ENCODE measurements around the gene PGP.

Gene PGP

DNA sequence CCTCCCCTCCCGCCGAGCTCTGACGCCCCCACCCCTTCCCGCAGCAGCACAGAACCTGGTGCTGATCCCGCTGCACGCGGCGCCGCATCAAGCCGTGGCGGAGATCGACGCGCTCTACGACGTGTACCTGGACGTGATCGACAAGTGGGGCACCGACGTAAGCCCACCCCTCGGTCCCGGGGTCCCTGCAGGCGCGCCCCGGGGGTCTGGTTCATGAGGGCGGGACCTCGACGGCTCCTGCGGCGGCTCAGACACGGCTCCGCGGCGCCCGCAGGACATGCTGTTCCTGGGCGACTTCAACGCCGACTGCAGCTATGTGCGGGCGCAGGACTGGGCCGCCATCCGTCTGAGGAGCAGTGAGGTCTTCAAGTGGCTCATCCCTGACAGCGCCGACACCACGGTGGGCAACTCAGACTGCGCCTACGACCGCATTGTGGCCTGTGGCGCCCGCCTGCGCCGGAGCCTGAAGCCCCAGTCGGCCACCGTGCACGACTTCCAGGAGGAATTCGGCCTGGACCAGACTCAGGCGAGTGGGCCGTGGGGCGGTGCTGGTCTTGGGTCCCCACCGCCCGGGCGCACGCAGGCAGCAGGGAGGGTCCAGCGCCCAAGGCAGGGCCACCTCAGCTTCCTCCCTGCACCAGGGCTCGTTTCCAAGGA is 23.0 kb upstream of the PGP start:
- DNase-seq (ENCODE audit: low spot score): no peak

DNA sequence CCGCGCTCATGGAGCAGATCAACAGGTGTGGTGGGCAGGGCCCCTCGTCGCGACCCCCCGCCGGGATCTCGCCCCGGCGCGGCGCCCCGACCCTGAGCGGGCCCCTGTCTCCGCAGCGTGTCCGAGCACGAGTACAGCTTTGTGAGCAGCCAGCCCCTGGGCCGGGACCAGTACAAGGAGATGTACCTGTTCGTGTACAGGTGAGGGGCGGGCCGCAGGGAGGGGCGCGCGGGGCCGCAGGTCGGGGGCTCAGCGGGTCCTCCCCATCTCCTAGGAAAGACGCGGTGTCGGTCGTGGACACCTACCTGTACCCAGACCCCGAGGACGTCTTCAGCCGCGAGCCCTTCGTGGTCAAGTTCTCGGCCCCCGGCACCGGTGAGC is 22.5 kb upstream of the PGP start:
- DNase-seq (ENCODE audit: low spot score): no peak

DNA sequence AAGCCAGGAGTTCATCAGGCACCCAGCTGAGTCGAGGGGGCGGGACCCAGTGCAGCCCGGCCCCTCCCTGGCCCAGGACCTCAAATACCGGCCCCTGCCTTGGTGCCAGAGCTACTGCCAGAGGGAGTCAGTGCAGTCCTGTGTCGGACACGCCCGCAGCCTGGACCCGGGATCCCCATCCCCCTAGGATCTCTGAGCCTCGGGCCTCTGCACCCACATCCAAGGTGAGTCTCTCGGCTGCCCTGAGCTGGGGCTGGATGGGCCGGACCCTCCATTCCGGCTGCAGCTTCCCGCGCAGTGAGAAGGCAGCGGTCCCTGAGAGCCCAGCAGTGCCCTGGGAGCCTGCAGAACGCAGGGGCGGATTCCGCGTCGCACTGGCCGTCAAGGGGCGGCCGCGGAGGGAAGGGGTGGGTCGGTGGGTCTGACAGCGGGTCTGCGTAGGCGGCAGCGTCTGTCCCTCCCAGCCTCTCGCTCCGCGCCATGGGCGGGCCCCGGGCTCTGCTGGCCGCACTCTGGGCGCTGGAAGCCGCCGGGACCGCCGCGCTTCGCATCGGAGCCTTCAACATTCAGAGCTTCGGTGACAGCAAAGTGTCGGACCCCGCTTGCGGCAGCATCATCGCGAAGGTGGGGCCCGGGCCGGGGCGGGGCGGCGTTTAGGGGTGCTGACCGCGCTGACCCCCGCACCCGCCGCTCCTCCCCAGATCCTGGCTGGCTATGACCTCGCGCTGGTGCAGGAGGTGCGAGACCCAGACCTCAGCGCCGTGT is 21.9 kb upstream of the PGP start, which contains the start of gene DNASE1L2:
Gene DNASE1L2 (plus strand): TSS at position 108 of the 765 bp plus-strand sequence. CDS start 373 bp downstream, at position 481.
- peak; percentile 75 for DNase-seq (ENCODE audit: low spot score)

DNA sequence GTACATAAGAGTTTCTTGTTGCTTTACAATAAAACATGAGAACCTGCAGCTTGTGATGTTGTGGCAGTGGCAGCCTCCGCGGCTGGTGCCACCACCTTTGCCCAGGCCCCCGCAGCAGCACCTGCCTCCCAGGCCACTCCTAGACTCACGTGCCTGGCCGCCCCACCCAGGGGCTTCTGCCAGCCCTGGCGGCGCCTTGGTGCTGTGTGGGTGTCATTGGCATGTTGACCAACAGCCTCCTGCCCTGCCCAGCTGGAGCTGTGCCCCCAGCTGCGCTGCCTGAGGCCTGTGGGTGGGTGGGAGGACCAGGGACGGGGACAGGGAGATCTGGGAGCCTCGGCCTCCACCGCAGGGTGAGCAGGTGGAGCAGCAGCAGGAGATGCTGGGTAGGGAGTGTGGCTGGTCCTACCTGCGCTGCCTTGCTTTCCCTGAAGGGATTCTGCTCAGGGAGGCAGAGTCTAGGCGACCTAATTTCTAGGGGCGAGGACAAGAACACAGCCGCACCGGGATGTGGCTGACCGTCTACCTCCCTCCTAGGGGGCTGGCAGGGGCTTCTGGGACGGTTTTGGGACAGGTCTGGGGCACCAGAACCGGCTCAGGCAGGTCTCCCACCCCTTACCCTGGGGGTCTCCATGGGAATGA is 21.2 kb upstream of the PGP start:
- DNase-seq (ENCODE audit: low spot score): no peak

DNA sequence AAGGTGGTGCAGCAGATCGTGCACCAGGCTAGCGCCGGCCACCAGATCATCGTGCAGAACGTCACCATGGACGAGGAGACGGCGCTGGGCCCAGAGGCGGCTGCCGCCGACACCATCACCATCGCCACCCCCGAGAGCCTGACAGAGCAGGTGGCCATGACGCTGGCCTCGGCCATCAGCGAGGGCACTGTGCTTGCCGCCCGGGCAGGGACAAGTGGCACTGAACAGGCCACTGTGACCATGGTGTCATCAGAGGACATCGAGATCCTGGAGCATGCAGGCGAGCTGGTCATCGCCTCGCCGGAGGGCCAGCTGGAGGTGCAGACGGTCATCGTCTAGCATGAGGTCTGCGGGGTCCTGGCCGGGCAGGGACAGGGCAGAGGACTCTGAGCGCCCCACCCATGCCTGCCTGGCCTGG is 20.6 kb upstream of the PGP start:
- DNase-seq (ENCODE audit: low spot score): no peak

DNA sequence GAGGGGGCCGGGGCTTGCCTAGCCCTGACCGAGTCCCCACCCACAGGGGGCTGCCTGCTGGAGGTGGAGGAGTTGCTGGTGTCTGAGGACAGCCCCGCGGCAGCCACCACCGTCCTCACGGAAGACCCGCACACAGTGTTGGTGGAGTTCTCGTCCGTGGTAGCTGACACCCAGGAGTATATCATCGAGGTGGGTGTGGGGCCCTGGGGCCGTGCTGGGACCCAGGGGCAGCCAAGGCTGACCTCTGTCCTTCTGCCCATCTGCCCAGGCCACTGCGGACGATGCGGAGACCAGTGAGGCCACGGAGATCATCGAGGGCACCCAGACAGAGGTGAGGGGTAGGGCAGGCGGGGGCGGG is 20.2 kb upstream of the PGP start:
- DNase-seq (ENCODE audit: low spot score): no peak

DNA sequence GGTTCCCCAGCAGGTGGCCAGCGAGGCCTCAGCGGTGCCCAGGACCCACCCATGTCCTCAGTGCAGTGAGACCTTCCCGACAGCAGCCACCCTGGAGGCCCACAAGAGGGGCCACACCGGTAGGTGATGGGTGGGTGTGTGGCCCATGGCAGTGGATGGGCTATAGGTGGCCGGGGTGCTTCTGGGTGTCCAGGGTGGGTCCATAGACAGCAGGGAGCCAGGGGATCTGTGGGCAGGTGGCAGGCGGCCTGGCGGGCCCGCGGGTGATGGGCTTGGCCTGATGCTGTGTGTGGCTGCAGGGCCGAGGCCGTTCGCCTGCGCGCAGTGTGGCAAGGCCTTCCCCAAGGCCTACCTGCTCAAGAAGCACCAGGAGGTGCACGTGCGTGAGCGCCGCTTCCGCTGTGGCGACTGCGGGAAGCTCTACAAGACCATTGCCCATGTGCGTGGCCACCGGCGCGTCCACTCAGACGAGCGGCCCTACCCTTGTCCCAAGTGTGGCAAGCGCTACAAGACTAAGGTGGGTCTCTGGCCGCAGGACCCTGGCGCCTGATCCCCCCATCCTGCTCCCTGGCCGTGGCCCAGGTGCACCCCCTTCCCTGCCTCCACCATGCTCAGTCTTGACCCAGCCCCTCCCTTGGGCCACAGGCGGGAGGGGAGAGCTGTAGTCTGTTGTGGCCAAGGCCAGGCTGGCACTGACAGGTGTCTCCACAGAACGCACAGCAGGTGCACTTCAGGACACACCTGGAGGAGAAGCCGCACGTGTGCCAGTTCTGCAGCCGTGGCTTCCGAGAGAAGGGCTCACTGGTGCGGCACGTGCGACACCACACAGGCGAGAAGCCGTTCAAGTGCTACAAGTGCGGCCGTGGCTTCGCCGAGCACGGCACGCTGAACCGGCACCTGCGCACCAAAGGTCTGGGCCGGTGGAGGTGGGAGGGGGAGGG is 19.5 kb upstream of the PGP start:
- no peak for DNase-seq (ENCODE audit: low spot score)

DNA sequence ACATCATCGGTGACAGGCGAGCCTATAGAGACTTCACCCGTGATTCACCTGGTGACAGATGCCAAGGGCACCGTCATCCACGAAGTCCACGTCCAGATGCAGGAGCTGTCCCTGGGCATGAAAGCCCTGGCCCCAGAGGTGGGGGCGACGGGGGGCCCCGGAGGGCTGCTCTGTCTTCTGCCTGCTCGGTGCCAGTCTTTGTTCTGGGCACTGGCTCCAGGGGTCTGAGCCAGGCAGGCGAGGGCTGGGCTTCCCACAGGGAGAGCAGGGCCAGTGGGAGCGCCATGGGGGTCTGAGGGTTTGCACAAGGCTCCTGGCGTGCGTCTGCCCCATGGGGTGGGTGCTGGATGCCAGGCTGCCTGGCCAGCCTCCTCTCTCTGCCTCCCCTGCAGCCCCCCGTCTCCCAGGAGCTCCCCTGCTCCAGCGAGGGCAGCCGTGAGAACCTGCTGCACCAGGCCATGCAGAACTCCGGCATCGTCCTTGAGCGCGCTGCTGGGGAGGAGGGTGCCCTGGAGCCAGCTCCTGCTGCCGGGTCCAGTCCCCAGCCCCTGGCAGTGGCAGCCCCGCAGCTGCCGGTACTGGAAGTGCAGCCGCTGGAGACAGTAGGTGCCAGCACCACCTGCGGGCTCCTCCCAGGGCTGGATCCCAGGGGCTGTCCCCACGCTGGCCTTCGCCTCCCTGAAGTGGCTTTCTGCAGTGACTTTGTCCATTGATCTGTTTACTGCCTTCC is 18.6 kb upstream of the PGP start:
- no peak for DNase-seq (ENCODE audit: low spot score)

DNA sequence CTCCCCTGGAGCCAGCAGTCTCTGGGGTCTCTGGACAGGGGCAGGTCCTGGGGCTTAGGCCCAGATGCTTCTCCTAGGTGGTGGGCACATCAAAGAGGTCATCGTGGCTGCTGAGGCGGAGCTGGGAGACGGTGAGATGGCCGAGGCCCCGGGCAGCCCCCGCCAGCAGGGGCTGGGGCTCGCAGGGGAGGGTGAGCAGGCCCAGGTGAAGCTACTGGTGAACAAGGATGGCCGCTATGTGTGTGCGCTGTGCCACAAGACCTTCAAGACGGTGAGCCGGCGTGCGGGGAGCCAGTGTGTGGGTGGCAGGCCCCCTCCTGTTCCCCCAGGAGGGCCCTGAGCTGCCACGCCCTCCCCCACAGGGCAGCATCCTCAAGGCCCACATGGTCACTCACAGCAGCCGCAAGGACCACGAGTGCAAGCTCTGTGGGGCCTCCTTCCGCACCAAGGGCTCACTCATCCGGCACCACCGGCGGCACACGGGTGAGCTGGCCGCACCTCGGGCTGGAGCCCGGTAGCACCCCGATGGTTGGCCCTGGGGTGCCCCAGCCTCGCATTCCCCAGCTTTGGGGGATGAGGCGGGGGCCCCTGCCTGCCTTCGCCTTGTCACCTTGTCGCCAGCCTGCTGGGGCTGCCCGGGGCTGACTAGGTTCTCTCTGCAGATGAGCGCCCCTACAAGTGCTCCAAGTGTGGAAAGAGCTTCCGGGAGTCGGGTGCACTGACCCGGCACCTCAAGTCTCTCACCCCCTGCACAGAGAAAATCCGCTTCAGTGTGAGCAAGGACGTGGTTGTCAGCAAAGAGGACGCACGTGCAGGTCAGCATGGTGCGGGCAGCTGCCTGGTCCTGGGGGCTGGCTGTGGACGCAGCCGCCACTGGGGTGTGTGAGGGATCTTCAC is 17.7 kb upstream of the PGP start:
- no peak for DNase-seq (ENCODE audit: low spot score)

DNA sequence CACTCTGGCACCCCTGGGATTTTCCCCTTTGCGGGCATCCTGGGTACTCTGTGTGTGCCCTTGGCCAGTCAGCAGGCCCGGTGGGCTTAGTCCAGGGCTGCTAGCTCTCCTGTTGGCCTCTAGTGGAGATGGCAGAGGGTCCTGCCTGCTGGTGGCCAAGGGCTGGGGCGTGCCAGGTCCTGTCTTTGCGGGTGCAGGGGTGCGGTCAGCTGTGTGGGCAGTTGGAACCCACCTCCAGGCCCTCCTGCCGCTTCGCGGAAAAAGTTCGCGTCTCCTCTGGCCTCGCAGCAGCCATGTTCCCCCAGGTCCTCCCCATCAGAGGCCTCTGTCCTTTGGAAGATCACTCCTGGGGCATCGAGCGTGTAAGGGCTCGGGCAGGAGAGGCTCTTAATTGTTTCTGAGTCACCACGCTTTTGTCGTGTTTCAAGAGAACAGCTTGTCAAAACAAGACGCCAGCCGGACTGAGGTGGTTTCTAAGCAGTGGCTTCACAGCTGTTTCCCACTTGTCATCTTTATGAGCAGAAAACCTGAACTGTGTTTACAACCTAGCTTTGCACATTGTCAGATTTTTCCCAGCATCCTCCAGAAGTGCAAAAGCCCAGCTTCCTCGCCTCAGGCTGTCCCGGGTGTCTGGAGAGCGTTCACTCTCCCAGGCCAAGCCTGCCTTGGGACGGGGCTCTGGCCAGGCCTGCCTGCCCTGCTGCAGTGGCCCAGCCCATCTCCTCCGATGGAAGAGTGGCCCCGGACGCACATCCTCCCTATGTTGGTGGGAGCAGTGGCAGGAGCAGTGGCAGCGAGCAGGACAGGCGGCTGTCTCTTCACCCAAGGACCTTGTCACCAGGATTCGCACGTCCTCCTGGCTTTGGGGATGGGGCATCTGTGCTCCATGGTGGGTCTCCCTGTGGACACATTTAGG is 16.6 kb upstream of the PGP start:
- no peak for DNase-seq (ENCODE audit: low spot score)

DNA sequence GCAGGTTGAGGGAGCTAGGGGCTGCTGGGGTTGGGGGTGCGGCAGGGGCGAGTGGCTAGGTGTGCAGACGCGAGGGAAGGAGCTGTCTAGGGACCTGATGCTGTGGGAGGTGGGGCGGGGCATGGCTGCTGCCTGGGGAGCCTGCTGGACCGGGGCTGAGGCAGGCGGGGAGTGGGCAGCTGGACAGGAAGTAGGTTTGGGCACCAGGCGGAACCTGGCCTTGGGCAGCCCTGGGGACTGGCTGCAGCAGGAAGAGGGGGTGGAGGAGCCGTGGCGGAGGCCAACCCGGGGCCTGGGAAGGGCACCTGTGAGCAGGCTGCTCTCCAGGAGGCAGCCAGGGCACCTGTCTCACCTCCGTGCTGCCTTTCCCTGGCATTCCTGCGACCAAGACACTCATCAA is 15.7 kb upstream of the PGP start:
- DNase-seq (ENCODE audit: low spot score): no peak

DNA sequence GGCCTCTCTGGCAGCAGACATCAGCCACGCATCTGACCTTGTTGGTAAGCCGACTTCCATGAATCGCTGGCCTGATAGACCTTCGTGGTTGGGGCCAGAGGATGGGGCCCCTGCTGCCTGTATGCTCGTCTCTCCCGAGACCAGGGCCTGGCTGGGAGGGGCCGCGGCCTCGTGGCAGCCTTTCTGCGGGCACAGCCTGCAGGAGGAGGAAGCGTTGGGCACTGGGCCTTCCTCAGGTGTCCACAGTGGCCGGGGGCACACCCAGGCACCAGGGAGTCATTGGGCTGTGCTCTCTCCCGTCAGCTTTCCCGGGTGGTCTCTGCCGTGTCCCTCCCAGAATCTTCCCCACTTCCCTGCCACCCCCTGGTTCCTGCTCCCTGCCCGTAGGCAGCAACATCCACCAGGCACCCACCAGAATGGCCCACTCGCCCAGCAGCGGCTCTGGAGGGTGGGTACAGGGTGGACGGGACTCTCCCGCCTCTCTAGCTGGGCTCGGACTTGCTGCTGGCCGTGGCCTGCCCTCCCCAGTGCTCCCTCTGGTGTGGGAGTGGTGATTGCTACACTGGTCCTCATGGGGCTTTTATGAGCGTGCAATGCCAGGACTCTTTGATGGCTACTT is 15.1 kb upstream of the PGP start:
- no peak for DNase-seq (ENCODE audit: low spot score)

DNA sequence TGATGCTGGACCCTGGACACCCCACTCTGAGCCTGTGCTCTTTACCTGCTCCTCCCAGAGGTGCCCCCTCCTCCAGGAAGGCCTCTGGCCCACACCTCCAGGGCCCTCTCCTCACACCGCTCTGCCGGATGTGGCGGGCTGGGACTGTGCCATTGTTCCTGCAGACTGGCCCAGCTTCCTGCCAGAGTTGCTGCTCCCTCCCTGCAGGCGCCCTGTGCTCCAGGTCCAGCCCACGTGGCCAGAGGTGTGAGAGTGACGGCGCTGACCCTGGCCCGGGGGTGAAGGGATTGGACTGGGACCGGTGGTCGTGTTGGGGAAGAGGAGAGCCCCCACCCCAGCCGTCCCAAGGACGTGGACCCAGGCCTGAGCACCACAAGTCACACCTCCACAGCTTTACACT is 14.5 kb upstream of the PGP start:
- no peak for DNase-seq (ENCODE audit: low spot score)

DNA sequence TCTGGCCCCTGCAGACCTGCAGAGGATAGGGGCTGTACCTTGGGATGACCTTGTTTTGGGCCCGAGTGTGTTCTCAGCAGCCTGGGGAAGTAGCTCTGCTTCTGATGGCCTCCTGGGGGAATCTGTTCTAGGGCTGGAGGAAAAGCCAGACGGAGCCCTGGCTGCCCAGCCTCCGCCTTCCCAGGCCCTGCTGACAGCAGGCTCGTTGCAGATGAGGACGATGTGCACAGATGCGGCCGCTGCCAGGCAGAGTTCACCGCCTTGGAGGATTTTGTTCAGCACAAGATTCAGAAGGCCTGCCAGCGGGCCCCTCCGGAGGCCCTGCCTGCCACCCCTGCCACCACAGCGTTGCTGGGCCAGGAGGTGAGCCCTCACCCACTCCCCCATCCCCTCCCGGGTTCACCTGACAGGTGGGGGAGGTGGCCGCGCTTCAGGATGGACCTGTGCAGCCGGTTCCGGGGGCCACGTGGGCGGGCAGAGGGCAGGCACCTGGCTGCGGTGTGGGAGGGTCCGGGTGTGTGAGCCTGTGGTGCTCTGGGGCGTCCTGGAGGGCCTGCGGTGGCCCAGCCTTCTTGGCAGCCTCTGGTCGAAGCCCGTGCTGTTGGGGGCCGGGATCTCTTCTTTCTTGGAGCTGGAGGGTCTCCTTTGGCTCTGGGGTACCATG is 13.7 kb upstream of the PGP start:
- DNase-seq (ENCODE audit: low spot score): no peak

DNA sequence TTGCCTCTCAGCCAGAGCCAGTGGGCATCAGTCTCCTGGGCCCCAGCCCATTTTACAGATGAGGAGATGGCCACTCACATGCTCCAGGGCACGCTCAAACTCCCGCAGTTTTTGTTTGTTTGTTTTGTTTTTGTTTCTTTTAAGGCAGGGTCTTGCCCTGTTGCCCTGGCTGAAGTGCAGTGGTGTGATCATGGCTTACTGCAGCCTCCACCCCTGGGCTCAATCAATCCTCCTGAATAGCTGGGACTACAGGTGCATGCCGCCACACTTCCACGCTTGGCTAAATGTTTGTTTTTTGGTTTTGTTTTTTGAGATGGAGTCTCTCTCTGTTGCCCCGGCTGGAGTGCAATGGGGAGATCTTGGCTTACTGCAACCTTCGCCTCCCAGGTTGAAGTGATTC is 12.3 kb upstream of the PGP start:
- no peak for DNase-seq (ENCODE audit: low spot score)

DNA sequence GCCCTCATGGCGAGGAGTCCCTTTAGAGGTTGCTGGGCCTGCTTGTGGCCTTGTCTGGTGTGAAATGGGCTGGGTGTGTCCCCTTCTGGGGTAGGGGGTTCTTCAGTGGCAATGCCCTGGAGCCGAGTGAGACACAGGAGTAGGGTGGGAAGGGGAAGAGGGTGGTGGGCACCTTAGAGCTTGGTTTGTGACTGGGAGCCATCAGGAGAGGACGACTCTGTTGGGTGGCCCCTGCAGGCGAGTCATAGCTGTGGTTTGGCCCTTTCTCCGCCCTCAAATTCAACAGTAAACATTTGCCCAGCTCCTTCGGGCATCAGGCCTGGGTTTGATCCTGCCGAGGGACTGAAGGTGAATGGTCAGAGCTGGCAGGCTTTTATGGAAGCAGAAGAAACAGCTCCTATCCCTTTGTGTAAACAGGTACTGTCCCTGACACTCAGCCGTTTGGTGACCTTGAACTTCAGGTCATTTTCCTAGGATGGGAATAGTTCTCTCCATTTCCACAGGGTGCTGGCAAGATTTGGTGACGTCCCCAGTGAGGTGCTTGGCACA is 11.7 kb upstream of the PGP start:
- no peak for DNase-seq (ENCODE audit: low spot score)

DNA sequence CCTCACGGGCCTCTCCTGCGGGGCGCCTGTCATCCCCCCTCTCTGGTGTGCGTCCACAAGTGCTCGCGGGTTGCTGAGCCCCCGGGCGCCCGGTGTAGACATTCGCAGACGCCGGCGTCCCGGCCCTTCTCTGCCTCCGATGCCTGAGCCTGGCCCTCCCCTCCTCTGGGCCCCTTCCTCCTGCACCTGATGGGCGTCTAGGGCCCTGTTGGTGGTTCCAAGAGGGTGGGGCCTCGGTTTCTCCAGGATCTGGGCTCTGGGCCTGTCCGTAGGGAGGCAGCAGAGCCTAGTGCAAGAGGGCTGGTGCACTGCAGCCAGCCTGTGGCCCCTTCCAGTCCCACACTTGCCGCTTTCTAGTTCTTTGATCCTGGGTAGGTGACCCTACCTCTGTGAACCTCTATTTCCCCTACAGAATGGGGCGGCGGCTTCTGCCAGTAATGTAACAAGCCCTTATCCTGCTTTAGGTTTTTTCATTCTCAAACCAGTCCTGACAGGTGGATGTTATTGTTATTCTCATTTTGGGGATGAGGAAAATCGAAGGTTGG is 9.4 kb upstream of the PGP start:
- DNase-seq (ENCODE audit: low spot score): no peak
